Measurements from ENCODE around the gene CLHC1.

GRCh38 chr2:55224761-55225261, 7.3 kb downstream of the CLHC1 start:
- TF ChIP-seq CTCF (IDR thresholded peaks at IDR 0.05) (no peak), POLR2A (IDR thresholded peaks at IDR 0.05) (no peak), POLR2AphosphoS5 (IDR thresholded peaks at IDR 0.05) (no peak)
